GM21515 (cell line): Measurements from ENCODE around the gene CELA1.
"Not testable (repeated sequence)": the region's sequence is repeated elsewhere in the genome, so short reads cannot be mapped to it uniquely, and the experiment has no call there.

Experiments
- ATAC-seq: cut with Tn5 transposase; IDR thresholded peaks from one replicate; pipeline ENCODE4 v1.9.1; 2021; ENCODE audit not compliant: unreplicated experiment

The CELA1 gene

GRCh38 chr12:51320311-51320694 is 26.2 kb downstream of the CELA1 start:
- no peak for ATAC-seq

DNA sequence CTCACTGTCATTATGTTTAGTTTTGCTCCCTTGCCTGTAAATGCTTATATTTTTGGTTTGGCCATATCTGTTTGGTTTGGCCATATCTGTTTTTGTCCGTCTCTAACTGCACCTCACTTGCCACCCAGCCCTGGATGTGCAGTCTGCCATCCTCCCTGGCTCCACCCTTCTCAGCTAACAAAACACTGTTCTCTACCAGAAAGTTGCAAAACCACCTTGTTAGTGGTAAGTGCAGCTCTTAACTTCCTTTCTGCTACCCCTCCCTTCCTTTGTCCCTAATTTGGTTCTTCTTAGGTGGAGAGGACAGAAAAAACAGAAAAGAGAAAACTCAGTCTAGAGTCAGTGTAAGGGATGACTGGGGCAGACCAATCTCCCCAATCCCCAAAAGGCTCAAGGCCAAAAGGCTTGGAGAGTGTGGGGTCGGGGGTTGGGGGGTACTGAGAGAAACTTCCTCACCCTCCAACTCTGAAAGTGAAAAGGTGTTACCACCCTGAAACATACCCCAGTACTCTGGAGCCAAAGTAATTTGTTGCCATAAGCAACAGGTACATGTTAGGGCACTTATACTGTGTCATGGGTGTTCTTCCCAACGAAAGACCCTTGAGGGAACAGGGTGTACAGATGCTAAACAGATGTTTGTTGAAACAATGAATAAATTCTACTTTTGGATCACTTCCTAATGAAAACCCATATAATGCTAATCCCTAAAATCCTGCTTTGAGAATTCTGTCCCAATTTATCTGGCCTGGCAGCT is 27.5 kb downstream of the CELA1 start:
- ATAC-seq, result no peak

- not testable (repeated sequence) for ATAC-seq
Measured at GRCh38 chr12:51318057-51318806, 28.2 kb downstream of the CELA1 start.

GRCh38 chr12:51311389-51311788 is 35.1 kb downstream of the CELA1 start:
- no peak for ATAC-seq

DNA sequence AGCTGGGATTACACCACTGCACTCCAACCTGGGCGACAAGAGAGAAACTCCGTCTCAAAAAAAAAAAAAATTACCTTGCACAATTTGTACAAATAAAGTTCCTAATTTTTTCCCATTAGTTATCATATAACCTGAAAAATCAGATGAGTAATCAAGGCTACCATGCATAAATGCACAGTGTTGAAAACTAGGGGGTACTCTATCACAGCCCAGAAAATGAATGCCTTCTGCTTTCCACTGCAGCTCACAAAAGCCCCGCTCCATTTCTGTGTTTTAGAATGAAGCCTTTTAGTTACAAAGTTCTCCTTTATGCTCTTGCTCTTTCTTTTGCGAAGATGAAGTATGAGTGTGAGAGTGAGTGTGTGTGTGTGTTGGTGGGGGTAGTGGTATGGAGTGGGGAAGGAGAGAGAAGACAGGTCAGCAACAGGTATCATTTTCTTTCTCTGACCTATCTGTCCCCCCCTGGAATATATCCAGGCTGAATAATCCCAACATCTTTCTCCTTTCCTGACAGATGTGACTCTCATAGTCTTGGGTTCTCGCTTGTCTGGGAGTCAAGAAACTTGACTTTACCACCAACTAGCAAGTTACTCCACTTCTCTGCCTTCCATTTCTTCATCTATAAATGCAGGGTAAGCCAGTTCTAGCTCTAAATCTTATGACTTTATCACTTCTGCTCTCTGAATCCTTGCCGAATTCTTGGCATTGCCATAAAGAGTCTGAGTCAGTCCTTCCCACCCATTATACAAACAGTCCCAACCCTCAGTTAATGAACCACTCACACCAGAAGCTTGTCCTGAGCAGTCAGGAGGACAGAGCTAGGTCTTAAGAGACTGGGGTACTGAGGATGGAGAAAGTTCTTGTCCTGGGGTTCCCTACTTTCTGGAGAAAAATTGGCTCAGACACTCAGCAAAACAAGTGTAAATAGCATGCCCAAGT is 38.6 kb downstream of the CELA1 start:
- ATAC-seq, result no peak

DNA sequence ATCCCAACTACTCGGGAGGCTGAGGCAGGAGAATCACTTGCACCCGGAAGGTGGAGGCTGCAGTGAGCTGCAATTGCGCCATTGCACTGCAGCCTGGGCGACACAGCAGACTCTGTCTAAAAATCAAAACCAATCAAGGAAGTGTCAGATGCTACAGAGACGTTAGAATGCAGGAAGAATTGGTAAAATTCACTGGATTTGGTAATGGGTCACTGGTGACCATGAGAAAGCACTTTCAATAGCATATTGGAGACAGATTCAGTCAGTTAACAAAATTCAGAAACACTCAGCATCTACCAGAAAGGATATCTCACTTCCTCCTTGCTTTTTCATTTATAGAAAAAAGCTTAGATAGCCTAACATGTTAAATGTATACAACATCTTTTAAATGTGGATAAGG is 40.0 kb downstream of the CELA1 start:
- ATAC-seq, result no peak

GRCh38 chr12:51300768-51301167 is 45.7 kb downstream of the CELA1 start:
- not testable (repeated sequence) for ATAC-seq

GRCh38 chr12:51295651-51296050 is 50.8 kb downstream of the CELA1 start:
- no peak for ATAC-seq

GRCh38 chr12:51294097-51294496 is 52.4 kb downstream of the CELA1 start:
- ATAC-seq, result not testable (repeated sequence)

GRCh38 chr12:51293696-51294095 is 52.8 kb downstream of the CELA1 start:
- no peak for ATAC-seq

- ATAC-seq, result not testable (repeated sequence)
Measured at GRCh38 chr12:51291603-51292513, 54.6 kb downstream of the CELA1 start.

- no peak for ATAC-seq
Measured at GRCh38 chr12:51285843-51286242, 60.6 kb downstream of the CELA1 start.

DNA sequence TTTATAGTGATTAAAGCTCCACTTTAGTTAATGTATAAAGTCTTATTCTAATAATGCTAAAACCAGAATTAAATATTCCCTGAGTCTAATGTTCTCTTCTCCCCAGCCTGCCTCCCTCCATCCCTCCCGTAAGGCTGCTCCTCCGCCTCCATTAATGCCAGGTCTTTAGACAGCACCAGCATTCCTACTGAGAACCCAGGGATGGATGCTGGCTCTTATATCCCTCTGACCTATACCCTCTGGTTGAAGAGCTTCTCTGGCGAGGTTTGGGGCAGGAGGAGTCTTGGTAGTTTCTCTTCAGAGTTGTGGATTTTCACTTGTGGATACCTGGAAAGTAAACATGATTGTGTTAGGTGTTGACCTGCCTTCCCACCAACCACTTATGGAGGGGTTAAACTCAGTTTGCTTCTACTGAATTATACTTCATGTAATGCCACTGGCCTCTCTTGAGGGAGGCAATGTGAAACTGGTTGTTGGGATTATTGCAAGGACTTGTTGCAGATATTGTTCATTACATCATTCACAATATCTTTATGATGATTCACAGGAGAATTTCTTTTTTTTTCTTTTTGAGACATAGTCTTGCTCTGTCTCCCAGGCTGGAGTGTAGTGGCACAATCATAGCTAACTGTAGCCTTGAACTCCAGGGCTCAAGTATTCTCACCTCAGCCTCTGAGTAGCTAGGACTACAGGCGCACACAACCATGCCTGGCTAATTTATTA is 65.1 kb downstream of the CELA1 start:
- no peak for ATAC-seq
